A673 (cell line): ENCODE data around the gene ARHGAP40.

Experiments used
- CTCF ChIP-seq: fragments of 300-800, 200-600 bp; sonication (generic); conservative IDR thresholded peaks from 2 replicates; pipeline ENCODE4 v1.5.1; 2017; ENCODE audit warnings: low read depth, mild to moderate bottlenecking, antibody characterized with exemption, low read length, moderate library complexity, mixed read lengths
- EZH2 ChIP-seq: fragments of 200-600 bp; sonication (generic); IDR thresholded peaks from 2 replicates; pipeline ENCODE4 v1.6.1; 2017; ENCODE audit warnings: borderline replicate concordance, low read depth, mild to moderate bottlenecking, mixed read lengths, antibody characterized with exemption, low read length; ENCODE audit not compliant: poor library complexity, severe bottlenecking

GRCh38 chr20:38602185-38602581, 574 bp downstream of the ARHGAP40 start:
- TF ChIP-seq CTCF (no peak), EZH2 (no peak)
